HG02840 (cell line): ENCODE data around the gene HSFX2.
A peak's percentile ranks its signal among the peaks of the same experiment; 100 is the strongest.
"Not testable (repeated sequence)": the region's sequence is repeated elsewhere in the genome, so short reads cannot be mapped to it uniquely, and the experiment has no call there.

Experiments
- ATAC-seq: cut with Tn5 transposase; IDR thresholded peaks from one replicate; pipeline ENCODE4 v1.9.1; 2021; ENCODE audit warnings: mild to moderate bottlenecking, moderate library complexity, moderate number of reproducible peaks; ENCODE audit not compliant: unreplicated experiment, low FRiP score

Gene HSFX2

DNA sequence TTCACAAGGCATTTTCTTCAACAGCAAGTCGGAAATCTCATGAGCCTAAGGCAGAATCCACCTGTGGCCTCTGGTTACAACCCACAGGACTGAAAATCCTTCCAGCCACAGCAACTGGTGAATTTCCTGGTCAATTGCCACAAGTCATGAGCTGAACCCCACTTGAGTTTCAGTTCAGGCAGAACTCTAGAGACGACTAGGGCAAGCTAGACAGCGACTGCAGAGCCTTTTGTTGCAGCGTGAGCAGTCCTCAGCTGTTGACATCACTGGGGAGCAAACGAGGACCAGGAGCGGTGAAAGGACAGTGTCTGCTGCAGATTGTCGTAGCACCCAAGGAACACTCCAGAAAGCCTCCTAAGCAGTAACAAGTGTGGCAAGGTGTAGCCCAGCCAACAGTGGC, 829 bp upstream of the HSFX2 start:
- not testable (repeated sequence) for ATAC-seq

DNA sequence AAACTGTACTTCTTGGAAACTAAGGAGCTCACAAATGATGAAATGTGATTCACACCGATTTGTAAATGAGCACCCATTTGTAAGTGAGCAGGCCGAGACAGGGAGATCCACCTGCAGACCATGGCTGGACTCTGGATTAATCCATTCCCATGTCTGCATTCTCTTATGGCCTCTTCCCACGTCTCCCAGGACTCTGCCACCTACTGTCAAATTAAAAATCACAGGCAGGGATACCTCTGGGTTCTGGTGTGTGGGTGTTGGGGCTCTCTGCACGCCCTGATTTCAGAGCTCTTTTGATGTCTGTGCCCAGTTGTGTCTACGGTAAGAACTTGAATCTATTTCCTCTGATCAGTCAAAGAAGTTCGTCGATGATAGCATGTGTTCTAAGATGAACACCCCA, 4.1 kb downstream of the HSFX2 start:
- not testable (repeated sequence) for ATAC-seq

DNA sequence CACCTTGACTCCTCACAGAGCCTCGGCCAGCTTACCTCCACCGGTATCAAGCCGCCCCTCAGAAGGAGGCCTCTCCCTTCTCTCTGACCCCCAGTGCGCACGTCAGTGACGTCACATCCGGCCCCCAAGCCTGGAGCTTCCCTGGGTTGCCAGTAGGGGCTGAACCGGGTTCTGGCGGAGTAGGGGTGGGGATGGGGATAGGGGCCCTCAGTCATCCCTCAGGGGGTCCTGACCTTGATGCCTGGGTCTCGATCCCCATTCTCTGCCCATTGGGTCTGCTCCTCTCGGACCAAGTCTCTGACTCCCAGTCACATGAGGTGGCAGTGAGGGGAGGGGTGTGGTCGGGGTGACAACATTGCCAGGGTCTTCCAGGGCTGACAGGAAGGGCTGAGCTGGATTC, 7.8 kb downstream of the HSFX2 start, which contains the start of gene MAGEA9B:
Gene MAGEA9B (minus strand): TSS at position 101 of the 400 bp plus-strand sequence. CDS start 4,280 bp downstream, outside the sequence.
- not testable (repeated sequence) for ATAC-seq

DNA sequence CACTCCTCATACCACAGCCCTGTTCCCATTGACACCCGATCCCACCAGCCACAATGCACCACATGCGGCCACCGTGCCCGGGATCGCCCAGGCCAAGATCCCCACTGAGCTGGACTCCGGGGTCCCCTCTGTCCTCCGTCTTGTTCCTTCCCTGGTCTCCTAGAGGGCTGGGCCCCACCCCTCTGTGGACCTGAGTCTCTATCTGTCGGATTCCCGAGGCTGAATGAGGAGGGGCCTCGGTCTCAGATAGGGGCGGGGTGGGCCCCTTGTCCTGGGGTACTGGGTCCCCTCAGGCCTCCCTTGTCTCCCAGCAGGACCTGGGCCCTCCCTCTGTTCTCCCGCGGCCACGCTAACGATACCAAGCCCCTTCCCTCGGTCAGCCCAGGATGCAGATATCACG, 9.5 kb downstream of the HSFX2 start:
- not testable (repeated sequence) for ATAC-seq

DNA sequence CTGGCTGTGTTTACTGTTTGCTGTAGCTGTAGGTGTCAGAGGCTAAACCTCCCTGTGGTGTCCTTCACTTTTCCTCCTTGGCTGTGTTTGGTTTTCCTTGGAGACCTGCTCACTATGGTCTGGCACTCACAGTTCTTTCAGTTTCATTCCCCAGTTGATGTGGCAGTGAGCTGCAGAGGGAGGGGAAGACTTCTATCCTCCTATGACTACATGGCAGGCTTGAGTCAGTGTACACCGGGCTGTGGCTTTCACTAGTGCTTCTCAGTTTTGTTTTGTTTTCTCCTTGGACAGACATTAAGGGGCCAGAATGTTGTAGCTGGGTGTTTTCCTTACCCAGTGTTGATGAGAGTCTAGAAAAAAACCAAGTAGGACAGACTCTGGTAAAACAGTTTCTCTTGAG, 21.7 kb downstream of the HSFX2 start:
- peak; percentile 96 for ATAC-seq

DNA sequence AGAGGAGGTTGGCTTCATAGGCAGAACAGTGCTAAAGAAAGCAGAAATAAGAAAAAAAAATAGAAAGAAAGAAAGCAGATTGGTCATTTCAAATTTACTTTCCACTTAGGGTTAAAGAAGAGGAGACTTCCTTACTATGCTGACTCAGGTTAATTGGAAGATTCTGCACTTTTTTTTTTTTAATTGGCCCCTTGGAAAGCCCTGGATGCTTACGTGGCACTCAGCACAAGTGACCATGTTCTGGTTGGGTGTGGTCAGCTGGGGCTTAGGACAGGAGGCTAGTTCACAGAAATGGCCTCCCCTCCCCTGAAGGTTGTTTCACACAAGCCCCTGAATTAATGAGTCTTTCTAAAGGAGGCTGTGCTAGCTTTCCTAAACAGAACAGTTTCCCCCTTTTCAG, 22.4 kb downstream of the HSFX2 start:
- no peak for ATAC-seq

DNA sequence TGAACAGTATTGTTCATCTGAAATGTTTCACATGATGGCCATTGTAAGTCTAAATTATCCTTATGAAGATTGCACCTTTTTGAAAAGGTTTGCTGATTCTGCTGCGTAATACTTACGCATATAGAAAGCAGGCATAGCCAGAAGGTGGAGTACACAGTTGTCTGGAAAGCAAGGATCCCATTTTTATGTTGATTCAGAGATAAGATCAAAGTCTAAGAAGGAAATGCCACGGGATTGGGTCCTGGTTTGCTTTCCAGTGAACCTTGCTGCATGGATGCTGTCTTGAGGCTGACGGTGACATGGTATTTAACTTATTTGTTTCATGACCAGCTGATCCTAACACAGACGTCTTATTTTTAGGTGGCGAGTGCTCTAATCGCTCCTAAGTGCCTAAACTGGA, 23.3 kb downstream of the HSFX2 start:
- no peak for ATAC-seq

DNA sequence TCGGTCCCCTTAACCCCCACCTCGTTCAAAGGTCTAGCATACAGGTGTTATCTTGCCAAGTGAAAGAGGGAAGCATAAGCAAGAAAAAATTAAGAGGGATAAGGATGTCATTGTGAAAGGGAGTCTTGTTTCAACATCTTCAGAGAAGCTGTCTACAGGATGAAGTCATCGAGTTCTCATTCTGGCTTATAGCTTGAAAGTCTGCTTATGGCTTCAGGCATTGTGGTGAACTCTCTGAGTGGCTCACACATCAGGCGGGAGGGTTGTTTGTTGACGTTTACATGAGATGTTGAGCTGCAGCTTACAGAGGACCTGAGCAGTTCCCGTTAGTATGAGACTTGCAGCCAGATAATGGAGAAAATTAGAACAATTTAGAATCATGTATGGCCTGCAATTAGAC, 24.4 kb downstream of the HSFX2 start:
- no peak for ATAC-seq

DNA sequence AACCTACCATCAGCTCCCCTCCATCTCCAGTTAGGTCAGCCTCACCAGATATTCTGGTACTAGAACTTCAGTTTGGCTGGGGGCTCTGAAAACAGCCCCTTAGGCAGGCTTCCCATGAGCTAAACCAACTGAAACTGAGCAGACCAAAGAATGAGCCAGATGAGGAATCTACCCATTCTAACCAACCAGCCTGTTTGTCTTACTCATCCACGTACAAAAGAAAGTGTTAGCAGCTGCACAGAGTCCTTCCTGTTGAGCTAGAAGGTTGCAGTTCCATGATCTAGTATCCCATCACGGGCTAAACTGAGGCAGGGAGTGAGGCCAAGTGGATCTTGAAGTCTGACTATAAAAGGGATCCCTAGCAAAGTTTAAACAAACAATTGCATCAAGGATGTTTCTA, 25.3 kb downstream of the HSFX2 start:
- ATAC-seq, result no peak

DNA sequence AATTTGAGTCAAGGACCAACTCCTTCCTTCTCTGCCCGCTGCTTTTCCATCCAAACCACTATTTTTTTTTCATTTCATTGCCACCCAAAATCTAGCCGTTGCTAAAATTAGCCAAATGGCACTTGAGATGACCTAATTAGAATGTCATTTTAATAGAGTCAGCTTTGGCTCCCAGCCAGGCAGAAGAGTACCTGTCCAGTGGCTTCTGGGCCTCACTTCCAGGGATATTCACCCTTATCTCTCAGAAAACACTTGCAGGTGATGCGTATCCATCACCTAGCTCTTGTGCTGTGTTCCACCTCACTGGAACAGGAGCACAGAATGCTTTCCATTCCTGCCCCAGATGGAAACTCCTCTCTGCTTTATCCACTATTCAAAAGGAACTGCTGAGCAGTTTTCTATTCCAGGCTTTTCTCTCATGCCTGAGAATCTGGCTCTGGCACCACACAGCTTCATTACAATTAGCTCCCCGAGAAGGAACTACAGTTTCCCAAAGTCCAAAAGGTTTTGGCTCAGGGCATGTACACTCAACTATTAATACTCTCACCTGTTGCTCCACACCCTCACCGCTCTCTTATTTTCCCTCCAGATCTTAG, 26.3 kb downstream of the HSFX2 start:
- no peak for ATAC-seq

DNA sequence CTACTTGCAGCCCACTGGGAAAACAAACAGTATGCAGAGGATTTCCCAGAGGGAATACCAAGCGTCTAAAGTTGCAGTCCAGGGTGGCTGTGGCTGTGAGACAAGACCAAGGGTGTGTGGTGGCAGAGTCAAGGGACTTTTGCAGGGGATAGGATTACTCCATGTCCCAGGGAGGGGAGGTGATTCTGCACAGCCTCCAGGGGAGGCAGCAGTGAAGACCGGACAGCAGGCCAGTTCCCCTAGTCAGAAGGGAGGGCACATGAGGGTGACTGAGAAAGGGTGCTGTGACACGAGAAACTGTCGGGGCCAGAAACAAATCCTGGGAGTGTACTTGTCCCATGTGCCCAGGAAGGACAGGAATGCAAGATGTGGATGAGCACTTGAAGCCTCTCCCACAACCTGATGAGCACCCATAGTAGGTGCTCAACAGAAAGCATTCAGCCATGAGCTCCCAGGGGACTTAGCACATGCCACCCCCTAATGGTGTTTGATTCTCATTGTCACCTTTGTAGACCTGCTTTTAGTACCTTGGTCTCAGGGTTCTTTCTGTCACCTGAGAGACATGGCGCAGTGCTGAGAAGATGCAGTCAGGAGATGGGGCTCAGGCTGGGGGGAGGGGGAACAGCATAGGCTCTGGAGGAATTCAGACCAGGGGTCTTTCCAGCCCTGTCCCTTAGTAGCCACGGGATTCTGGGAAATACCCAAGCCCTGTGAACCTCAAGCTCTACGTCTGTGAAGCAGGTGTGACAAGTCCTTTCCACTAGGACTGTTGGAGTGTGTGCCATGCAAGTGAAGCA, 27.3 kb downstream of the HSFX2 start:
- ATAC-seq, result no peak

DNA sequence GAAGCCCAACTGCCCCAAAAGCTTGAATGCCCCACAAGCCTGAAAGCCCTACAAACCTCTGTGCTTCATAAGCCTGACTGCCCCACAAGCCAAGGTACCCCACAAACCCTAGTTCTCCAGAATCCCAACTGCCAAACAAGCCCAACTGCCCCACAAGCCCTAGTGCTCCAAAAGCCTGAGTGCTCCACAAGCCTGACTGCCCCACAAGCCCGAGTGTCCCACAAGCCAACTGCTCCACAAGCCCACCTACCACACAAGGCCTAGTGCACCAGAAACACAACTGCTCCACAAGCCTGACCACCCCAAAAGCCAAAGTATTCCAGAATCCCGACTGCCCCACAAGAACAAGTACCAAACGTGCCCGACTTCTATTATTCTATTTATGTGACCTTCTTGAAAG, 31.8 kb downstream of the HSFX2 start:
- no peak for ATAC-seq

DNA sequence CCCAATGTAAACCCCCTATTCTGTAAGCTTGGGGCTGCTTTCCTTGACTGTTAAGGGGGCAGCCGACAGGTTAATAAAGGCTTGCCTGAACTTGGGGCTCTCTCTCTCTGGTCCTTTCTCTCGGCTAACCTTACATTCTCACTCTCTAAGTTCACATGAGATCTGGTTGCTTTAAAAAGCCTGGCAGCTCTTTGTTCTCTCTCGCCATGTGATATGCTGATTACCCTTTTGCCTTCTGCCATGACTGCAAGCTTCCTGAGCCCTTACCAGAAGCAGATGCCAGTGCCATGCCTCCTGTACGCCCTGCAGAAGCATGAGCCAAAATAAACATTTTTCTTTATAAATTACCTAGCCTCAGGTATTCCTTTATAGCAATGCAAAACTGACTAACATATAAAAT, 39.9 kb downstream of the HSFX2 start:
- not testable (repeated sequence) for ATAC-seq

DNA sequence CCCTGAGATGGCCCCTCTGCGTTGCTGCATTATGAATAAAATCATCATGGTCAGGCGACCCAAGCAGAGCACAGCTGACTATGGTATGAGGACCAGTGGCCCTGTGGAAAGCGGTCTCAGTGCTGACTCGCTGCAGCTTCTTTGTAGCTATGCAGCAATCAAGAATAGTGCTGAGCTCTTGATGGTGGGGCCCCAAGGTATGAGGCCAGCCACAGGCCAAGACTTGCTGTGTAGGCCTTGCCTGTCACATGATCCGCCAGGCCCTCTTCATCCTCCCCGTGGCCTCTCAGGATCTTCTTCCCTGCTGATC, 43.2 kb downstream of the HSFX2 start:
- ATAC-seq, result not testable (repeated sequence)

DNA sequence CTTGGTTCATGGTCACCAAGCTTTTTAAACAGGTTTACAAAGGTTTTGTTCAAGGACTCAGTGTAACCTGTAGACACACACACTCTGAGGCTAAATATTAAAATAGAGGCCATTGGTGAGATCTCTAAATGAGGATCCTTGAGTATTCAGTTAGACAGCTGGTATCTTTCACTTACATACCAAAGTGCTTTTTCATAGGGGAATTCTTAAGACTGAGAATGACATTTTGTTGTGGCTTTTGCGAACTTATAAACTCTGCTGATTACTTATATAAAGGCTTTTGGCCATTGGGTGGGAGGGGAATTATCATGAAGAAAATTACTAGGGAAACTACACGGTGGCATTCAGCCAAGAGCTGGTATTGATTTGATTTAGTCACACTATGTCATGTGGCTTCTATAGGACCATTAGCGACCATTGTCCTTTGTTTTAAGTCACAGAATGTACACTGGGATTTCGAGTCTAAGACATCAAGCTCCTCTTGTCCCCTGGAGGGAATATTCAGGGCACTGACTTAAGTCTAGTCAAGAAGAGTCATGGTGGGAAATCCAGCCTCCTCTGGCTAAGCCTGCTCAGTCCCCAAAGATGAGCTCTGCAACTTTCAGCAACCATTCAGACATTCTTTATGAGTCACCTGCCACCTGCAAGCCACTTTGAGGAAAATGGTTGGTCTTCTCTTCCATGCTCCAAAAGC, 43.7 kb downstream of the HSFX2 start:
- ATAC-seq, result not testable (repeated sequence)

DNA sequence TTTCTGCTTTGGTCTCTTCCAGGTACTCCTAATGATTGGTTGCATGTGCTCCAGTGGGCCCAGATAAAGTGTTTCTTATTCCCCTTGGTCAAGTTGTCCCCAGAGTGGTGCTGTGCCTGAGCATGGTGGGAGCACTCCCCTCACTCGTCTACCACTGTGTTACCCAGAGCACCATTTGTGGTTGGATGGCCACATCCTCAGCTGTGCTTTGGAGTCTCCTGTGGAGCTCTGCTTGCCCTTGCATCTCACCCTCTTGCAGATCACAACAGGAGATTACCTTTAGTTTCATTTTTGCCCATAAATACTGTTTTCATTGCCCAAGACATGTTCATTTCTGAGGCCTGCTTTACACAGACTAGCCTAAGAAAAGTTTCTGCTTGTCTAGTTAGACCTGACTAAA, 44.7 kb downstream of the HSFX2 start:
- not testable (repeated sequence) for ATAC-seq

DNA sequence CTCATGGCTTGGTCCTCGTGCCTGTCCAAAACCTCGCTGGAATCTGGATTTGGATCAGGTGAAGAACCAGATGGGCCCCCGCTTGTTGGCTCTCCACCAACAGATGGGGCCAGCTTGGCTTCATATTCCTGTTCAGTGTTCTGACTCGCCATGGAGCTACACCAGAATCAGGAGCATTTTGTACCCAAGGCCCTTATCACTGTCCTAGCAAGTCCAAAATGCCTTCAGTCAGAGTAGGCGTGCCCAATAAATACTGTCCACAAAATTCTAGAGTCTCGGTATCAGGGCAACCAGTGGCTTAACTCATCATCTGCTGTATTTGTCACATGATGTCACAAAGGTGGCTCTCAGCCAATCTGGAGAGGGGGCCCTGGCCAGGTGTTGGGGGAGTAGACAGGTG, 45.4 kb downstream of the HSFX2 start, which contains the start of gene HSFX3:
Gene HSFX3 (minus strand): TSS at position 224 of the 400 bp plus-strand sequence. CDS start 72 bp downstream, at position 152.
- ATAC-seq, result not testable (repeated sequence)

DNA sequence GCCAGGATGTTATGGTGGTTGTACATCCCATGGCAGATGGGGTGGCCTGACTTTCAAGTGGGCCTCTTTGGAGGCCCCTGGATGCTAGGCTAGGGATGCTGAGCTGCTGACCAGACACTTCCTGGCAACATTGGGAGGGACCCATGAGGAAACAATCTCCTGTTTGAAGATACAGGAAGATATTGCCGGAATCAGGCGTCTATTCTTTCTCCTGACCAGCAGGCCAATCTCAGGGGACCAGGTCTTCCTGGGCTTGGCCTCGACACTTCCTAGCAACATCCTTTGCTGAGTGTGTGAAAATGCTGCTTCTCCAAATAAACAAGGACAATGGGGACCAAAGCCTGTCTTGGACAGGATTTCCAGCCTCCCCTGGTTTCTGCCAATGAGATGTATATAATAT, 47.3 kb downstream of the HSFX2 start:
- ATAC-seq, result not testable (repeated sequence)

DNA sequence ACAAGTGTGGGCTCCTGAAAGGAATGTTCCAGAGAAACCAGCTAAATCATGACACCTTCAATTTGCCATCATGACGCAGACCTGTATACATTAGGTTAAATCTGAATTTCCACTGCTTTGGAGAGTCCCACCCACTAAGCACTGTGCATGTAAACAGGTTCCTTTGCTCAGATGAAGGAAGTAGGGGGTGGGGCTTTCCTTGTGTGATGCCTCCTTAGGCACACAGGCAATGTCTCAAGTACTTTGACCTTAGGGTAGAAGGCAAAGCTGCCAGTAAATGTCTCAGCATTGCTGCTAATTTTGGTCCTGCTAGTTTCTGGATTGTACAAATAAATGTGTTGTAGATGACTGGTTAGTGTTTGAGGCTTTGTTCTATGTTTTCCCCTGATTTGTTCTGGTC, 48.2 kb downstream of the HSFX2 start:
- not testable (repeated sequence) for ATAC-seq

DNA sequence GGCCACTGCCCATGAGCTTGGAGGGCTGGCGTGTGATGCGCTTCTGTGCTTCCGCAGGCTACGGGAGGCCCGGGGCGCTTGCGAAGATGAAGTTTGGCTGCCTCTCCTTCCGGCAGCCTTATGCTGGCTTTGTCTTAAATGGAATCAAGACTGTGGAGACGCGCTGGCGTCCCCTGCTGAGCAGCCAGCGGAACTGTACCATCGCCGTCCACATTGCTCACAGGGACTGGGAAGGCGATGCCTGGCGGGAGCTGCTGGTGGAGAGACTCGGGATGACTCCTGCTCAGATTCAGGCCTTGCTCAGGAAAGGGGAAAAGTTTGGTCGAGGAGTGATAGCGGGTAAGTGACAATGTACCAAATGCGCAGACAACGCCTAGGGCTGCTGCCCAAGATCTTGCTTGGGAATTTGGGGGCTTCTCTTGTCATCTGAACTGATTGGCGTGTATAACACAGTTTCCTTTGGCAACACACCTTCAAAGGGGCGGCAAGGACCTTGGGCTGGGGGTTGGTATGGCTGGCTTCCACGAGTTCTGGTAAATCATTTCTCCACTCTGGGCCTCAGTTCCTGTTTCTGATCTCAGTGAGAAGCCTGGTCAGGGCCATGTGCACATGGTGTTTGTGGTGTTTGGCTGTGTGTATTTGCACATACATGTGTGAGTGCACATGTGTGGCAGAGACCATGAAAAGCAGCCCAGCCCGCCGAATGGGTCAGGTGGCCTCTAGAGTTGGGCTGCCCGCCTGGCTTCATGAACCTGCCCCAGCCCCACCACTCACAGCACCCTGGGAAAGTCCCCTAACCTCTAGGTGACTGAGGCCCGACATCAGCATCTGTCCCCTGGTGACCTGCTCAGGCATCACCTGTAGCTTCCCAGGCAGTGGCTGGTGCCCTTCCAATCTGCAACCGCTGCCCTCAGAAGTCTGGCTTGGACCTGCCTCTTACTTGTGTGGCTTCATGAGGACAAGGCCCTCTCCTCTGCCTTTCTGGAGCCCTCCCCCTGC, 49.3 kb downstream of the HSFX2 start:
- not testable (repeated sequence) for ATAC-seq
